Inferior parietal cortex (tissue), 1 donor: ENCODE results near the gene AGL.
A peak's percentile ranks its signal among the peaks of the same experiment; 100 is the strongest.
"Not testable (repeated sequence)": the region's sequence is repeated elsewhere in the genome, so short reads cannot be mapped to it uniquely, and the experiment has no call there.

Source experiments
- DNase-seq: peaks from one replicate; pipeline ENCODE4 v3.0.0-alpha.2; 2016; ENCODE audit errors: extremely low spot score

AGL gene

DNA sequence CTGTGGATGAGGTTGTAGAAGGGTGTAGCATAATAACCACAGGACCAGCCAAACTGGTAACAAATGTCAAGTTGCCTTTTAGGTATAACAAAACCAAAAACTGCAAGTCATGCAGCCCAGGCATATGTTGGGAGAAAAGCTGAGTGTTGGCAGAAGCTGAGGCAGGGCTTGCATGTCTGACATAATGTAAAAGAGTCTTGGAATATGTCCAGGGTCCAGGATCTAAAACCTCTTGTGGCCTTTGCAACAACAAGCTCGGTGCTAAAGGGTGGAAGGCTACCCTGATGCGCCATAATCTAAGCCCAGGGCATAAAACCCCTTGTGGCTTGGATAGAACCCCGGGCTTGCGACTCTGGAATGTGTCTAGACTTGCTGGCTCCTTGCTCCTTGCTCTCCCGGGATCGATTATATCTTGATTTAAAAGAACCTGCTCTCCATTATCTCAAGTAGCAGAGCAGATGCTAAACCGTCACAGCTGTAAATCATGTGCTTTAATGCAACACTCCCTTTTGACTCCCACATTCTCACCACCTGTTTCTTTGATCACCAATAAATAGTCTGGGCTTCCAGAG, 93.1 kb downstream of the AGL start:
- DNase-seq = no peak

DNA sequence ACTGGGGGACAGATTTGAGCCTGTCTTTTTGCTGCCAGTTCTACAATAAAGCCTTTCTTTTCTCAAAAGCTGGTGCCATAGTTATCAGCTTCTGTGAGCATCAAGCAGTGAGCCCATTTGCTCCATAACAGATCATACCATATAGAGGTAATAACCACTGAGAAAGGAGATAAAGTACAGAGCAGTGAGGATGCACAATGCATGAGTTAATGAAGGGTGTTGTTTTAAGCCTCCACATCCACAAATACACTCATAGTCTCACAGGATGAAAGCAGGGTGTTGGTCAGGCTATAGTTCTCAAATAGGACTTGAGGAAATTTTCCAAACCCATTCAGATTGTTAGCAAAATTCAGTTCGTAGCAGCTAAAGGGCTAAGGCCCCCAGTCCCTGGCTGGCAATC, 94.0 kb downstream of the AGL start:
- DNase-seq = no peak

DNA sequence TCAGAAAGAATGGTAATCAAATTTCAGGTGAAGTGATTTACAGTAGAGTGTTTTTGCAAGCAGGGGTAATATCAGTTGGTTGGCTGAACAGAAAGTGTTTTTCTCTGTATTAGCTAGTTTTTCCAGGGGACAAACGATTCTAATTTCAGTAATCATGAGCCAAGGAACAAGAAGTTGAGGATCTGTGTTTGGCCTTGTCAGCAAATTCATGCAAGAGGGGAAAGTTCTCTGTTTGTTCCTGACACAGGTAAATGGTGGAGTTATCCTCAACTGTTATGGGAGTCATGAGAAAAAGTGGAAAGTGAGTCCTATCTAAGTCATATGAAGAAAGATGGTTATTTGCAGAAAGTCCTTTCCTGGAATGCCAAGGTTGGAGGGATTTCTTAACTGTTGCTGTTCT, 95.0 kb downstream of the AGL start:
- DNase-seq = no peak

DNA sequence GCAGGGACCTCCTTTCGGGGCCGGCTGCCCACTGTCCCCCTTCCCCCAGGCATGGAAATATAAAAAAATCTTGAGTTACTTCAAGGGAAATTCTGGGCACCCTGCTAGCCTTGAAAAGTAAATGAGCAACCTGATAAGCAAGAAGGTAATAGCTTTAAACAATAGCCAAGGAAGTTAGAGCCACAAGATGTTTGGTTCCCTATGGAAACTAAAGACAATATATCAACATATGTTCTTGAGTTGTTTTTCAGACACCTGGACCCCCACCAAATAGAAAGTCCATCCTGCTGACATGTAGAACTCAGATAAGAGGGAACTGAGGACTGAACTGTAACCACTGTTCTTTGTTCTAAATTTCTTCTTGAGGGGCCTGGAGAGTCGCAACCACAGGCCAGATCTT, 100.3 kb downstream of the AGL start:
- no peak for DNase-seq

DNA sequence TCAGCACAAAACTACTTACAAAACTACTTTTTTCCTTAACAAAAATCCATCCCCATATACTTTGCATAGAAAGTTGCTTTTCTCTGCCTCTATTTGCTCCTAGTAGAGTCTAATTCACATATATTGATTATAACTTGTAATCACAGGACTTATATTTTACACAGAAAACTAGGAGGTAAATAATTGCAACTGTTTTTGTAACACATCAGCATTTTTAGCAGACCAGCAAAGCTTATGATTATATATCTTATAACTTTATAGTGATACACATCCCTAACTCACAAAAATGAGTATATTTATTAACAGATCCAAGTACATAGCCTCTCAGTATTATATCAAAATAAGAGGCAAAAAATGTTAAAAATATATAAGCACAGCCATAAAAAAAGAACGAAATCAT, 102.4 kb downstream of the AGL start:
- no peak for DNase-seq

DNA sequence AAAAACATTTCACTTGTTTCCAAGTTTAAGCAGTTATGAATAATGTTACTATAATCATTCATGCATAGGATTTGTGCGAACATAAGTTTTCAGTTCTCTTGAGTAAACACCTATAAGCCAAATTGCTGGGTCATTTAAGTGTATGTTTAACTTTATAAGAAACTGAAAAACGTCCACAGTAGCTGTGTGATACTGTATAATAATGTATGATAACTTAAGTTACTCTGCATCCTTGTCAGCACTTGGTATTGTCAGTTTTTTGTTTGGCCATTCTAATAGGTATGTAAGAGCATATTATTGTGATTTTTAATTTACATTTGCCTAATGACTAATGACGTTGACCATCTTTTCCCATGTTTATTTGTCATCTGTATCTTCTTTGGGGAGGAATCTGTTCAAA, 105.2 kb downstream of the AGL start:
- no peak for DNase-seq

DNA sequence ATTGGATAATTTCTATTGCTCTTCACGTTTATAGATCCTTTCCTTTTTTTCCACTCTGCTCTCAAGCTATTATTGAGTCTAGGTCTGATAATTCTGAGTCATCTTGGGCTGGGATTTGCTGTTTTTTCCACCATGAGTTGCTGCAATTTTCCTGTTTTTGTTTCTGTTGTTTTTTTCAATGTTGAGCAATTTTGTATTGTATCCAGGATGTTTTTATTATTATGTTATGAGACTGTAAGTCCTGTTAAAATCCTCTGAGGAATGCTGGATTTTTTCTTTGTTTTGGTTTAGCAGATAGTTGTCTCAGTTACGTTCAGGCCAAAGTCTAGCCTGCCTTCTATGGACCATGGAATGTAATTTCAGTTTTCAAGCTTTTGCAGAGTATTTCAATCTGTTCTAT, 106.6 kb downstream of the AGL start:
- DNase-seq = no peak

DNA sequence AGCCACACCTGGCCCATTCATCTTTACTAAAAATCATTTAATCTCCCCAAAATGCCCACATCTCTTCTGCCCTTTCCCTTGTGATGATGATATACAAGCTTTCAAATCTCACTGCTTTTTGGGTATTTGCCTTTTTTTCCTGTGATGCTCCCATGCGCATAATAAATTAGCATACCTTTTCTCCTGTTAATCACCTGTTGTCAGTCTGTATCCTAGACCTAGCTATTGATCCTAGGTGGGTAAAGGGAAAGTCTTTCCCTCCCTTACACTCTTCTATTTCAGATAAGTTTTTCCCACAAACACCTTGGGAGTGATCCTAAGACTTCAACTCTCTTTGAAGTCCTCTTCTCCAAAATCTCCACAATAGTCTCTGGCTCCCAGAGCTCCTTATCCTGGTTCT, 107.7 kb downstream of the AGL start:
- no peak for DNase-seq

DNA sequence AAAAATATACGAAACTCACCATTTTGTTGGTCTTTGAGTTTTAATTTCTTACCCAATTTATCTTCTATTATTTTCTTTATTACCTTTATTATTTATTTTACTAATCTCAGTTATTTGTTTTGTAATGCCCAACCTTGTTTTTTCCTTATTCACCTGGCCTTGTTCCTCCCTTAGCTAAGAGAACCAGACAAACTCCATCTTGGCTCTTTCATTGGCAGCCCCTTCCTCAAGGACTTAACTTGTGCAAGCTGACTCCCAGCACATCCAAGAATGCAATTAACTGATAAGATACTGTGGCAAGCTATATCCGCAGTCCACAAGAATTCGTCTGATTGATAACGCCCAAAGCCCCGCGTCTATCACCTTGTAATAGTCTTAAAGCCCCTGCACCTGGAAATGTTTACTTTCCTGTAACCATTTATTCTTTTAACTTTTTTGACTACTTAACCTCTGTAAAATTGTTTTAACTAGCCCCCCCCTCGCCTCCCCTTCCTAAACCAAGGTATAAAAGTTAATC, 109.1 kb downstream of the AGL start:
- not testable (repeated sequence) for DNase-seq

DNA sequence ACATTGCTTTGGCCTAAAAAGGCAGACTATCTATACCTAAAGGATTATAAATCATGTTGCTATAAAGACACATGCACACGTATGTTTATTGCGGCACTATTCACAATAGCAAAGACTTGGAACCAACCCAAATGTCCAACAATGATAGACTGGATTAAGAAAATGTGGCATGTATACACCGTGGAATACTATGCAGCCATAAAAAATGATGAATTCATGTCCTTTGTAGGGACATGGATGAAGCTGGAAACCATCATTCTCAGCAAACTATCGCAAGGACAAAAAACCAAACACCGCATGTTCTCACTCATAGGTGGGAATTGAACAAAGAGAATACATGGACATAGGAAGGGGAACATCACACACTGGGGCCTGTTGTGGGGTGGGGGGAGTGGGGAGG, 110.1 kb downstream of the AGL start:
- DNase-seq = not testable (repeated sequence)

DNA sequence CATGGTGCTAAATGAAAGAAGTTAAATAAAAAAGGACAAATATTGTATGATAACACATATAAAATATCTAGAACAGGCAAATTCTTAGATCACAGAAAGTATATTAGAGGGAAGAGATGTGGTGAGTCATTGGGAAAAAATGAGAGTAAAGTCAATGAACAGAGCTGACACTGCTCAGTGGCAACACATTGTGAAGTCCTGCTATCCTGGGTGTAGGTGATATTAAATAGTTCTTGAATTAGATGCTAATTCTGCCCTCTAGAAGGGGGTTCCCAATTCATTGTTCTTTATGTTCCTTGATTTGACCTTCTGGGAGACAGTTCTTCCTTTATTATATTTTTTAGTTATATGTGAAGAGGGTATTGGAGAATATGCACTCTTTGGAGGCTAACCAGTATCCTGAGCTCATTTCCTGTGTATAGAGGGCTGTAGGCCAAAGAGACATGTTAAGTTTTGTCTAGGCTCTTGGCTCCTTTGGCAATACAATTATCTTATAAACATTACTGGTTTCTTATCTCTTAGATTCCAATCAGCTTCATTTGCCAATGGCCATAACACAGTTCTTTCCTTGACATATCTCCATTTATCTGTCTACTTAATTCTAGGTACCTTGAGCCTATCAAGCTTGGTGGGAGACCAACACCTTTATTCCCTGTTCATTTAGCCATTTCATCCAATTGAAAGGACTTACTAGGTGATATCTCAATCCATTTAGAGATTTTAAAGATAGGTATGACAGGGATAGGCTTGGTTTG, 113.1 kb downstream of the AGL start:
- no peak for DNase-seq

DNA sequence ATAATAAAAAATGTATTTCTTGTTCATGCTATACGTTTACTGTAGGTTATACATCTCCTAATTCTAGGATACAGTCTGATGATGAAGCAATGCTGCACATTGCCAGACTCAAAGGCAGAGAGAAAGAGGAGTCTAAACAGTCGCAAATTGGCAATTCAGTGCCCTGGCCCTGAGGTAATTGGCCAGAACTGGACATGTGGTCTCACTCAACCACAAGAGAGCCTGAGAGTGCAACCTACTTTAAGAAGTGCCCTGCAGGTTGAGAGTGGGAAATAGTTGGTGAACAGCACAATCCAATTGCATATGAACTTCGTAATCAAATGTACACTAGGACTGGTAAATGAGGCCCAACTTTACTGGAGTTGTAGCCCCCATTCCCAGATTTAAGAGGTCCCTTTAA, 114.6 kb downstream of the AGL start:
- no peak for DNase-seq

DNA sequence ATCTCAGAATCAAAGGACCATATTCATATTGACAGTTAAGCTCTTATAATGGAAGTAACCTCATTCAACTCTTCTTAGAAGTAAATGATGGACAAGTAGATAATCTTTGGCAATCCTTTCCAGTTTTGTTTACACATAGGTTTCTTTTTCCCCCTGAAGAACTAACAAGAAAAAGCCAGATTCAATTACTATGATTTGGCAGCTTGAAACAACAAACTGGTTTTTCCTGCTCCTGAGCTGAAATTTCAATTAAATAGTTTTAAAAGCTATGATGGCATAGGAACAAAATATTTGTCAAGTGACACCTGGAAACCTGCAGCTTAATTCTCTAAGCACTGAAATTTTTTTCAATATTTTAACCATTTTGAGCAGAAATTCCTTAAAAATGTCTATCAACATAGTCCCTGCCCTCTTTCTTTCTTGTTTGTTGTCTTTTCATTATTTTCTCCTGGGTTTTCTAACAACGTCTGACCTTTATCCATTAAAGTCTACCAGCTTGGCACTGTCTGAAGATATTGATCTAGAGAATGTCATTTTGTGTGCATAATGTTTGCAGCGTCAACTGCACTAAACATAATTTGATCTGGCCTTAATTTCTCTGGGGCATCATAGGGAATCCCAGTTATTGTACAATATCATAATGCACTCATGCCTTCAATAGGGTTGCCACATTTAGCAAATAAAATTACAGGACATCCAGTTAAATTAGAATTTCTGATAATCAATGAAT, 115.7 kb downstream of the AGL start:
- no peak for DNase-seq

DNA sequence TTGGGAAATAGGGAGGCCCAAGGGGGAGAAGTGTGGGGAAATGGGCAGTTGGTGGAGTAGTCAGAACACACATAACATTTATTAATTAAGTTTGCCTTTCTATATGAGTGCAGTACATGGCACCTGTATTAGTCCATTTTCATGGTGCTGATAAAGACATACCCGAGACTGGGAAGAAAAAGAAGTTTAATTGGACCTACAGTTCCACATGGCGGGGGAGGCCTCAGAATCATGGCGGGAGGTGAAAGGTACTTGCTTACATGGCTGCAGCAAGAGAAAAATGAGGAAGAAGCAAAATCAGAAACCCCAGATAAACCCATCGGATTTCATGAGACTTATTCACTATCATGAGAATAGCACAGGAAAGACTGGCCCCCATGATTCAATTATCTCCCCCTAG, 118.1 kb downstream of the AGL start:
- no peak for DNase-seq

DNA sequence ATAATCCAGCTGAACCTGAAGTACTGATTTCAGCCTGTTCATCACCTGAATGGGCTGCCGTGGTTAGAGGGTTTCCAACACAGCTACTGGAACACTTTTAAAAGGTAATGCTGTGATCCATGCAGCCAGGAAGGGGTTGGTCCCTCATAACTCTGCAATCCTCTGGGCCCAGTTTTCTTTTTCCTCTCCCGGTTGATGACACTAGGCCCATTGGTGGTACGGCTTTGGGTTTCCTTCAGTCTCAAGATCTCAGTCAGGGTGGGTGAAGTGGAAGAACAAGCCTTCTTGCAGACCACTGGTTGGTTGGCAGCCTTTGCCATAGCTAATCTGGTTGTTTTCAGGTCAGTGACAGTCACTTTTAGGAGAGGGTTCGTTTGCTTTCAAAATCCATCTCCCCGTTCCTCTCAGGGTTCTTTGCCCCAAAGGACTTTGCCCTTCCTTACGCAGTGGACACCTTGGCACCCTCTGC, 119.1 kb downstream of the AGL start:
- no peak for DNase-seq

DNA sequence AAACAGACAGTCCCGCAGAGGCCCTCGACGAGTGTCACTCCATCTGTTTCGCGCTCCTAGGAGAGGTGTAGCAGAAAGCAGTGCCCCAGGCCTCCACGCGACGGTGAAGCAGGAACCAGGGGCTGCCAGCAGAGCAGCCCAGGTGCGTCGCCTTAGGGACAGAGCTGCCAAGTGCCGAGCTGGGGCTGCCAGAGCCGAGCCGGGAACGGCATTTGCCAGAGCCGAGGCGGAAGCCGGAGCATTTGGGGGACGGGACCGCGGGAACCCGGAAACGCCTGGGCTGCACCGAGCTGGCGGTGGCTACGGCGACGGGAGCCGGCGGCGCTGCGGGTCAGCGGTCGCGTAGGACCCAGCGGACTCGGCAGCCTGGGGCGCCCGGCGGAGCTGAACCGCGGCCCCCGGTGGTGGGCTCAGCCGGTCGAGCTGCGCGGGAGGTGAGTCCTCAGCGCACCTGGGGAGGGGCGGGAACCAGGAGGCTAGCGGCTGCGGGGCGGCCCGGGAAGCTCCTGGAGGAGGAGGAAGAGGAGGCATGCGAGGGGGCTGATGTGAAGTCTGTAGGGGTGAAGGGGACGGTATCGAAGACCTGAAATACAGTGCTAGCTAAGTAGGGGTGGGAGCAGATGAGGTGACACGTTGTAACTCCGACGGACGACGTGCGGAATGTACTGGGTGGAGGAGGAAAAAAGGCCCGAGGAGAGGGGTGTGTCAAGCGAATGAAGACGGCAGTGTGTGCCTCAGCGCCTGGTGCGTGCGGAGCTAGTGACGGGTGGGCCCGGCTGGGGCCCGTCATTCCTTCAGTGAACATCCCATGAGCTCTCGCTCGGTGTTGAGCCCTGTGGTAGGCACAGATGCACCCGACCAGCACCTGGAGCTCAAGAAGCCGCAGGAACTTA, 119.8 kb downstream of the AGL start, which contains the start of gene SLC35A3:
Gene SLC35A3 (plus strand): TSS at position 268 of the 893 bp plus-strand sequence. CDS start 23,559 bp downstream, outside the sequence.
- DNase-seq = peak; percentile 76

DNA sequence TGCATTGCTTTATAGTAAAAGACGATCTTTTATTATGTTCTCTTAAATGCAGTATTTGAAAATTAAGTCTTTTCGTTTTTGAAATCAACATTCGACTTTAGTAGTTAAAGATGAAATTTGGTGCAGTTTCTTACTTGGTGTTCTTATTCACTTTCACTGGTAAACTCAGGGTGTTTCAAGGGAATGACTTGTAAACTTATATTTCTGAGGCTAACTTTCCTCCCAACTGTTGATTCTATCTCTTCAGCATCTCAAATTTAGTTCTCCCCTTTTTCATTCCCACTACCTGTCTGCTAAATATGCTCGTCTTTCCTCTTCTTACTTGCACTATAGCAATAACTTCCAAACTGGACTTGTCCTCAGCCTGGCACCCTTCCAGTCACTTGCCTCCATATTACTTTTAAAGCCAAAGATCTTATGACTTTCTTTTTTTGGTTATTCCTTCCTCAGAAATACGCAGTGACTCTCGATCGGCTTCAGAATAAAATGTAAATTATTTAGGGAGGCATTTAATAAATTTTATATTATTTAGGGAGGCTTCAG, 120.6 kb downstream of the AGL start:
- DNase-seq = no peak

DNA sequence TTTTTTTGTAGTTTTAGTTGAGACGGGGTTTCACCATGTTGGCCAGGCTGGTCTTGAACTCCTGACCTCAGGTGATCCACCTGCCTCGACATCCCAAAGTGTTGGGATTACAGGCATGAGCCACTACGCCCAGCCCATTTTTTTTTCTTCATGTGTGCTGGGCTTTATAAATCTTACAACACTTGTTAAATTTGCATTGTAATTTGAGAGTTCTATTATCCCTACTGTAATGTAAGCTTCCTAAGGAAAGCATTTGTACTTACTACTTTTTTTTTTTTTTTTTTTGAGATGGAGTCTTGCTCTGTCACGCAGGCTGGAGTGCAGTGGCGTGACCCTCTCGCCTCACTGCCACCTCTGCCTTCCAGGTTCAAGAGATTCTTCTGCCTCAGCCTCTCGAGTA, 121.9 kb downstream of the AGL start:
- not testable (repeated sequence) for DNase-seq
